HG02642 (cell line): ENCODE results near the gene NETO2.
"Not testable (repeated sequence)": the region's sequence is repeated elsewhere in the genome, so short reads cannot be mapped to it uniquely, and the experiment has no call there.

ENCODE experiments used
- ATAC-seq: cut with Tn5 transposase; IDR thresholded peaks from one replicate; pipeline ENCODE4 v1.9.1; 2021; ENCODE audit warnings: mild to moderate bottlenecking; ENCODE audit not compliant: unreplicated experiment, poor library complexity

The NETO2 gene

GRCh38 chr16:47069313-47069712 is 74.4 kb downstream of the NETO2 start:
- ATAC-seq: no peak

DNA sequence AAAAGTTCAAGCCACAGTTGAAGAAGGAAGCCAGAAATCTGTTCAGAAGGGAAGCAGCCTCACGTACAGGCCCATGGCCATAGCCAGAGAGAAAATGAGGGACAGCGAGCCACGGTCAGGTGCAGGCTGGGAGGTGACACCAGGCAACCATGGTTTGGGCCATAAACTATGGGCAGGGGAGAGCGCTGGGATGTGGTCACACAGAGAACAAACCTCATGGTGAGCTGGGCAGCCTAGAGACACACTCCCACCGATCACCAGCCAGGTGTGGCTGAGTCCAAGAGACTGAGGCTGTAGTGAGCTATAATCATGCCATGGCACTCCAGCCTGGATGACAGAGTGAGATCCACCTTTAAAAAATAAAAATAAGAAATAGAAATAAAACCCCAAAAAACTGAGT is 76.5 kb downstream of the NETO2 start:
- no peak for ATAC-seq

GRCh38 chr16:47065766-47066688 is 77.7 kb downstream of the NETO2 start:
- no peak for ATAC-seq

- ATAC-seq: no peak
These were observed 79.0 kb downstream of the NETO2 start for GRCh38 chr16:47064775-47065174.

DNA sequence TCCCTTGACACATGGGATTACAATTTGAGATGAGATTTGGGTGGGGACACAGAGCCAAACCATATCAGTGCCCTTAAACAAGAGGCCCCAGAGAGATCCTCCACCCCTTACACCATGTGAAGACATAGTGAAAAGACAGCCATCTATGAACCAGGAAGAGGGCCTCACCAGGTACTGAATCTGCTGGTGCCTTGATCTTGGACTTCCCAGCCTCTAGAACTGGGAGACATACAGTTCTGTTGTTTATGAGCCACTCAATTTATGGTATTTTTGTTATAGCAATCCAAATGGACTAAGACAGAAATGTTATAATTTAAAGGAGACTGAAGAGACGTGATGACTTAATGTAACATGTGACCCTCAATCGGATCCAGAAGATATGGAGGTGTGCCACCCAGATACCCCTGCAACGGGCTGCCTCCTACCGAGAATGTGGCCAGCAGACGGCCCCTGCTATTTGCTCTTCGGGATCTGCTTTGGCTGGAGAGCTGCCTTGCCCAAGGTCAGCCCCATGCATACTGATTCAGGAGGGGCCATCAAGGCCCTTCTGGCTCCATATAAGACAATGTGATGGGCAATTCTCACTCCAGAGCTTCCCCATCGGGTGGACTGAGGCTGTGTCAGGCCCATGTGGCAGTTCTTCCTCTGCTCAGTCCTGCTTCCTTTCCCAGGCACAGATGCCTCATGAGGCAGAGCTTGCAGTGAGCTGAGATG is 80.6 kb downstream of the NETO2 start:
- ATAC-seq: no peak

- ATAC-seq: no peak
These were observed 82.5 kb downstream of the NETO2 start for GRCh38 chr16:47061204-47061603.

- ATAC-seq: no peak
These were observed 83.1 kb downstream of the NETO2 start for GRCh38 chr16:47060596-47060995.

GRCh38 chr16:47059991-47060390 is 83.8 kb downstream of the NETO2 start:
- ATAC-seq: no peak

DNA sequence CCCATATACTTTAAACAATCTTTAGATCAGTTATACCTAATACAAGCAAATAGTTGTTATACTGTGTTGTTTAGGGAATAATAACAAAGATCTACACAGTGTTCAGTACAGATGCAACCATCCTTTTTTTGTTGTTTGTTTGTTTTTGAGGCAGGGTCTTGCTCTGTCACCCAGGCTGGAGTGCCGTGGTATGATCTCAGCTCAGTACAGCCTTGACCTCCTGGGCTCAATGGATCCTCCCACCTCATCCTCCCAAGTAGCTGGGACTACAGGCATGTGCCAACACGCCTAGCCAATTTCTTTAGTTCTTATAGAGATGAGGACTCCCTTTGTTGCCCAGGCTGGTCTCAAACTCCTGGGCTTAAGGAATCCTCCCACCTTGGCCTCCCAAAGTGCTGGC is 84.6 kb downstream of the NETO2 start:
- not testable (repeated sequence) for ATAC-seq

- no peak for ATAC-seq
These were observed 85.3 kb downstream of the NETO2 start for GRCh38 chr16:47058295-47059086.

- no peak for ATAC-seq
These were observed 86.1 kb downstream of the NETO2 start for GRCh38 chr16:47057630-47057993.

- ATAC-seq: no peak
These were observed 86.8 kb downstream of the NETO2 start for GRCh38 chr16:47056688-47057629.

GRCh38 chr16:47056061-47056460 is 87.7 kb downstream of the NETO2 start:
- ATAC-seq: not testable (repeated sequence)

DNA sequence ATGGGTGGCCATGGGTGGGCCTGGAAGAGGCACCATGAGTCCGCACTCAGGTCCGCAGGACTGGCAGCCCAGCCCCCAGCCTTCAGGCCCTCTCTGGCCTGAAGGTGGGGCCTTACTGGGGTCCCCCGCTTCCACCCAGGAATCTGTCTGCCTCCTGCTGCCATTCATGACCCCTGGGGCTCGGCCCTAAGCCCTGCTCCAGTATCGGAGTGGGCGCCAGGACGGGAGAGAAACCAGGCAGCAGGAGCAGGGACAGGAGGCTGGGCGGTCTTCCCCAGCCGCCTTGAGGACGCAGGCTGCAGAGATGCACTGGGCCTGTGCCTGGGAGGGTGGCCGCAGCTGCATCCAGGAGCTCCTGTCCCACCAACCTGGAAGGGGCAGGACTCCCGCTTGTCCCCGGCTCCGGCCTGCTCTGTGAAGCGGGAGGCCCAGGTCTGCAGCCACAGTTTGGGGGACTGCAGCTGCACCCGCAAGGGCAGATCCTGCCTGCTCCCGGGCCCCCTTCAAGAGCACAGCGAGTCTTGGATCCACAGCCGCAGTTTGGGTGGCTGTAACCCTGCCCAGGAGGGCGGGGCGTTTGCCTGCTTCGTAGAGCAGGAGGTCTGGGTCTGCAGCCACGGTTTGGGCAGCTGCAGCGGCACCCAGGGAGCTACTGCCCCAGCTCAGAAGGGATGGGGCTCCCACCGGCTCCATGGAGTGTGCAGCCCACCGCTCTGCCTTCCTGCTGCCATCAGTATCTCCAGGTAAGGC is 88.4 kb downstream of the NETO2 start:
- ATAC-seq: no peak

DNA sequence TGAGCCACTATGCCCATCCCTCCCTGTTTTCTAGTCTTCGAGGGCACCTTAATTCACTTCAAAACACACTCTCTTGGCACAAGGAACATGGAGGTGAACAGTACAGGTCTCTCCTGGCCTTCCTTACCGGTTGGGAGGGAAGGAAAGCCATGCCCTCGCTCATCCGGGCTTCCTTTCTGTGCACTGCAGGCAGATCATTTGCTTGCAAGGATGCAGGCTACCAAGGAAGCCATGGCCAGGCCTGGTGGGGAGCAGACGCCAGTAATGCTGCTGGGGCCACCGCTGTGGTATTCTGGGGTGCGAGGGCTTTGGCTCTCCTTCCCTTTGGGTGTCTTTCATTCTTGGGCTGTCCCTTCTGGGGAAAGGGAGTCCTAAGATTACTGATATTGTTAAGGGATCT is 89.4 kb downstream of the NETO2 start:
- ATAC-seq: no peak

GRCh38 chr16:47053895-47054294 is 89.8 kb downstream of the NETO2 start:
- ATAC-seq: no peak

- ATAC-seq: no peak
These were observed 90.8 kb downstream of the NETO2 start for GRCh38 chr16:47052666-47053640.

- ATAC-seq: no peak
These were observed 92.7 kb downstream of the NETO2 start for GRCh38 chr16:47051031-47051430.
